MCF 10A (cell line): Measurements from ENCODE around the gene AQP10. TPM values are rescaled to one million over a fixed set of nuclear protein-coding genes. Genes with fewer than 3 reads are reported as not detected.
"Not testable (repeated sequence)": the region's sequence is repeated elsewhere in the genome, so short reads cannot be mapped to it uniquely, and the experiment has no call there.

Experiments
- BruUV-seq: library from RNA; stranded (reverse); fragments of 400-500 nt; replicated peaks from 2 replicates; lab custom pipeline; 2021; lab: Mats Ljungman, UMichigan
- CTCF ChIA-PET: fragments of 300-600 bp; sonication (Branson Sonifier 250); formaldehyde crosslinking; extraction: SDS; loops from one replicate; lab custom pipeline; 2021; ENCODE audit warnings: antibody characterized with exemption, inconsistent platforms; lab: Yijun Ruan, JAX
- POLR2A ChIA-PET: fragments of 300-600, 350-650 bp; sonication (Branson Sonifier 250); formaldehyde crosslinking; extraction: SDS; loops from one replicate; lab custom pipeline; 2020; ENCODE audit warnings: antibody characterized with exemption, inconsistent platforms; lab: Yijun Ruan, JAX
- DNase-seq: peaks from one replicate; pipeline ENCODE4 v3.0.0-alpha.2; 2018; ENCODE audit not compliant: unreplicated experiment
- H3K27ac Mint-ChIP-seq: one replicate; pipeline ENCODE4 v1.8.0; 2022; ENCODE audit warnings: mild to moderate bottlenecking, low read depth, mixed read lengths; ENCODE audit not compliant: unreplicated experiment
- H3K27me3 Mint-ChIP-seq: one replicate; pipeline ENCODE4 v1.8.0; 2022; ENCODE audit warnings: mixed read lengths; ENCODE audit not compliant: insufficient read depth, unreplicated experiment
- H3K36me3 Mint-ChIP-seq: one replicate; pipeline ENCODE4 v1.8.0; 2022; ENCODE audit warnings: mild to moderate bottlenecking, moderate library complexity, mixed read lengths; ENCODE audit not compliant: insufficient read depth, unreplicated experiment
- H3K4me1 Mint-ChIP-seq: one replicate; pipeline ENCODE4 v1.8.0; 2022; ENCODE audit warnings: mixed read lengths; ENCODE audit not compliant: insufficient read depth, unreplicated experiment
- H3K4me3 Mint-ChIP-seq: one replicate; pipeline ENCODE4 v1.8.0; 2022; ENCODE audit warnings: mild to moderate bottlenecking, moderate library complexity, mixed read lengths; ENCODE audit not compliant: unreplicated experiment
- H3K9me3 Mint-ChIP-seq: one replicate; pipeline ENCODE4 v1.8.0; 2022; ENCODE audit warnings: mixed read lengths; ENCODE audit not compliant: unreplicated experiment
- intact Hi-C: fragments of 100-400 bp; cut with micrococcal nuclease; formaldehyde crosslinking; loops from 2 replicates; pipeline ENCODE4 v1.14.1; 2022
- total RNA-seq: library from RNA; stranded (reverse); gene quantifications from 2 replicates; pipeline ENCODE4 v1.2.3, GENCODE V29; 2022
- TF ChIP-seq, protein P1 (sequence below): fragments of 200-600 bp; IDR thresholded peaks from one replicate; pipeline ENCODE4 v1.8.0; 2022; ENCODE audit warnings: antibody characterized with exemption, mild to moderate bottlenecking; ENCODE audit not compliant: unreplicated experiment

Gene AQP10
- total RNA-seq, 1 experiment from 2014 or later, result not detected

DNA sequence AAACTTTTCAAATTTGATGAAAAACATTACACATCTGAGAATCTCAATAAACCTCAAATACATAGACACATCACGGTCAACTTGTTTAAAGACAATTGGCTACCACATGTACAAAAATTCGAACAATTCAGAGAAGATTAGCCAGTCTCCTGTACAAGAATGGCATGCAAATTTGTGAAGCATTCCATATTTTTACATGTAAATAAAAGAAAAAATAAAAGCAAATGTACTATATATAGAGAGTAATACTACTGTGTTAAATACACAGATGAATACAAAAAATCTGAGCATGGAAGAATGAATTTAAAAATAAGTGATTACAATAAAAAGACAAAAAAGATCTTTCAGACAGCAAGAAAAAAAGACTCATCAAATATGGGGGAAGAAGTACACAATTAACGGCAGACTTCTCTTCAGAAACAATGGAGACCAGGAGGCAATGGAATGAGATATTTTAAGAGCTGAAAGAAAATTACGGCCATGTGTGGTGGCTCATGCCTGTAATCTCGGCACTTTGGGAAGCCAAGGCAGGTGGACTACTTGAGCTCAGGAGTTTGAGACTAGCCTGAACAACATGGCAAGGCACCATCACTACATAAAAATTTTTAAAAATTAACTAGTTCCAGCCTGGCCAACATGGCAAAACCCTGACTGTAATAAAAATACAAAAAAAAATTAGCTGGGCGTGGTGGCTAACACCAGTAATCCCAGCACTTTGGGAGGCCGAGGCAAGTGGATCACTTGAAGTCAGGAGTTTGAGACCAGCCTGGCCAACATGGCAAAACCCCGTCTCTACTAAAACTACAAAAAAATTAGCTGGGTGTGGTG lies 25.3 kb upstream of the AQP10 start:
- Mint-ChIP-seq H3K27me3 (peaks cover 16% of the 10 kb centered on the region), H3K4me1 (no peaks in the 10 kb centered on the region), H3K9me3 (peaks cover 15% of the 10 kb centered on the region), H3K27ac (no peak overlapping the region), H3K36me3 (no peaks in the 10 kb centered on the region), H3K4me3 (no peak overlapping the region)
- ChIA-PET CTCF (interaction anchor here (0.6 to 2.2 kb wide), 4 partner anchors 25 to 754 kb away, joined by 3 to 7 read pairs (median 4); no protein-coding TSS in a partner anchor), POLR2A (interaction anchor here (0.6 to 0.8 kb wide), 2 partner anchors 29 to 52 kb away, joined by 3 to 5 read pairs; no protein-coding TSS in a partner anchor)
- DNase-seq, result peak; percentile 15
- intact Hi-C loops, result no loop called here
- TF ChIP-seq, protein P1, sequence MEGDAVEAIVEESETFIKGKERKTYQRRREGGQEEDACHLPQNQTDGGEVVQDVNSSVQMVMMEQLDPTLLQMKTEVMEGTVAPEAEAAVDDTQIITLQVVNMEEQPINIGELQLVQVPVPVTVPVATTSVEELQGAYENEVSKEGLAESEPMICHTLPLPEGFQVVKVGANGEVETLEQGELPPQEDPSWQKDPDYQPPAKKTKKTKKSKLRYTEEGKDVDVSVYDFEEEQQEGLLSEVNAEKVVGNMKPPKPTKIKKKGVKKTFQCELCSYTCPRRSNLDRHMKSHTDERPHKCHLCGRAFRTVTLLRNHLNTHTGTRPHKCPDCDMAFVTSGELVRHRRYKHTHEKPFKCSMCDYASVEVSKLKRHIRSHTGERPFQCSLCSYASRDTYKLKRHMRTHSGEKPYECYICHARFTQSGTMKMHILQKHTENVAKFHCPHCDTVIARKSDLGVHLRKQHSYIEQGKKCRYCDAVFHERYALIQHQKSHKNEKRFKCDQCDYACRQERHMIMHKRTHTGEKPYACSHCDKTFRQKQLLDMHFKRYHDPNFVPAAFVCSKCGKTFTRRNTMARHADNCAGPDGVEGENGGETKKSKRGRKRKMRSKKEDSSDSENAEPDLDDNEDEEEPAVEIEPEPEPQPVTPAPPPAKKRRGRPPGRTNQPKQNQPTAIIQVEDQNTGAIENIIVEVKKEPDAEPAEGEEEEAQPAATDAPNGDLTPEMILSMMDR, result no peak
- BruUV-seq, result no TSS peak

DNA sequence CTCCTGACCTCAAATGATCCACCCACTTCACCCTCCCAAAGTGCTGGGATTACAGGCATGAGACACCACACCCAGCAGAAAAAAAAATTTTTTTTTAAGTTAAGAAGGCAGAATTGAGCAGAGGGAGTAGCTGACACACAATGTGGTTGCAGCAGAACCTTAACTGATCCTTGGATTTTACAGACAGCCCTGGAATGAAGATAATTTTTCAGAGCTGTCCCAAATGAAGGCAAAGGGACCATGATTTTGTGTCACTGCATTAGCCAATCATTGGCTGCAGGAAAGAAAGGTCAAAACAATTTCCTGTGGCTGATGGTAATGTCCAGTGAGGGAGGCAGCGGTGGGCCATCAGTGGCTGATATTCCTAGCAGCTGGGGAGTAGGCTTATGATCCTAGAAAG lies 19.3 kb upstream of the AQP10 start:
- CTCF ChIA-PET, result interaction anchor here (0.8 to 1.5 kb wide), 2 partner anchors 23 to 33 kb away, joined by 4 to 6 read pairs; partner anchors contain the start of gene ATP8B2
- Mint-ChIP-seq H3K27ac (no peak overlapping the region), H3K4me3 (no peak overlapping the region), H3K36me3 (no peaks in the 10 kb centered on the region), H3K4me1 (no peaks in the 10 kb centered on the region), H3K27me3 (no peaks in the 10 kb centered on the region), H3K9me3 (no peaks in the 10 kb centered on the region)
- intact Hi-C loops, result no loop called here
- no peak for DNase-seq
- POLR2A ChIA-PET, result no interaction called here
- TF ChIP-seq, protein P1, result no peak
- BruUV-seq, result no TSS peak

DNA sequence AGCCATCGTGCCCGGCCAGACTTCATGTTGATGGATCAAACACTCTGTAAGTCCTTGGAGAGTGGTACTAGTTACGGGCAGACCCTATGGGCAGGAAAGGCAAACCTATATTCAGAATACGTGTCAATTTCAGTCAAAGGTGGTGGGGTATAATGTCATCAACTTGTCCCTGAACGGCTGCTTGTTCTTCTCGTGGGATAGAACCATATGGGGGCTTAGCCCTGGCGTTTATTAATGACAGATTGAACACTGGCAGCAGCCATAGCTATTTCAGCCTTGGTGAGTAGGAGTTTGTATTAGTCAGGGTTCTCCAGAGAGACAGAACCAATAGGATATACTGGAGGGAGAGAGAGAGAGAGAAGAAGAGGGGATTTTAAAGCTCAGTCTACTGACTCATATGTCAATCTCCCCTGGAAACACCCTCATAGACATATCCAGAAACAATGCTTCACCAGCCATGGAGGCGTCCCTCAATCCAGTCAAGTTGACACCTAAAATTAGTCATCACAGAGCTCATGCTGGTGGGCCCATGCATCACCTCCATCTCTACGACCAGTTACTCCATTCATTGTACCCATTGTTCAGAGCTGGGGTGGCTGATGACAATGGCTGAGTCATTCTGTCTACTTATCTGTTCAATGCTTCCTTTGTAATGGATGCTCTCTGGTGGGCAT lies 16.1 kb upstream of the AQP10 start:
- Mint-ChIP-seq H3K27ac (no peak overlapping the region), H3K36me3 (no peaks in the 10 kb centered on the region), H3K9me3 (no peaks in the 10 kb centered on the region), H3K4me3 (no peak overlapping the region), H3K27me3 (no peaks in the 10 kb centered on the region), H3K4me1 (no peaks in the 10 kb centered on the region)
- ChIA-PET CTCF (interaction anchor here (0.6 to 2.4 kb wide), 5 partner anchors 19 to 327 kb away, joined by 3 to 13 read pairs (median 4); no protein-coding TSS in a partner anchor), POLR2A (interaction anchor here (0.6 kb wide), 1 partner anchor 155 kb away, joined by 3 read pairs; no protein-coding TSS in a partner anchor)
- TF ChIP-seq, protein P1, result no peak
- no peak for DNase-seq
- intact Hi-C loops, result no loop called here
- no TSS peak for BruUV-seq

DNA sequence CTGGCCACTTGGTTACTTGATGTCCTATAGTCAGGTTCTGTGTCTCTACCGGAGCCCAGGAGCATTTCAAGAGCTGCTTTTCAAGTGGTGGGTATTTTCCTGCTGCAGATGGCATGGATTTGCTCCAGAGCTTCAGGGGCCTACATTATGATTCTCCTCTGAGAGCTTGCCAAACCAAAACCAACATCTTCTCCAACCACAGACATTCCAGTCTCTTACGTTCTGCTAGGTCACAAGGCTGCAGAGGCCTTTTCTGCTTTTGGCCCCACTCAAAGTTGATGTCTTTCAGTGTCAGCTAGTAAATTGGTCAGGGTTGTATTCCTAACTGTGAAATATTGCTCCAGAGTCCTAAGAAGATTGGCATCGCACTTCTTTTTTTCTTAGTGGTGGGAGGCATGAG lies 14.7 kb upstream of the AQP10 start:
- Mint-ChIP-seq H3K27ac (no peak overlapping the region), H3K36me3 (no peaks in the 10 kb centered on the region), H3K9me3 (no peaks in the 10 kb centered on the region), H3K4me3 (no peak overlapping the region), H3K4me1 (no peaks in the 10 kb centered on the region), H3K27me3 (no peaks in the 10 kb centered on the region)
- TF ChIP-seq, protein P1, result no peak
- BruUV-seq, result no TSS peak
- no peak for DNase-seq
- POLR2A ChIA-PET, result interaction anchor here (1.0 to 1.3 kb wide), 2 partner anchors 9 to 34 kb away, joined by 4 read pairs; partner anchors contain the start of gene HAX1
- intact Hi-C loops, result no loop called here
- CTCF ChIA-PET, result interaction anchor here (0.6 to 2.4 kb wide), 6 partner anchors 17 to 110 kb away, joined by 3 to 13 read pairs (median 4); no protein-coding TSS in a partner anchor

DNA sequence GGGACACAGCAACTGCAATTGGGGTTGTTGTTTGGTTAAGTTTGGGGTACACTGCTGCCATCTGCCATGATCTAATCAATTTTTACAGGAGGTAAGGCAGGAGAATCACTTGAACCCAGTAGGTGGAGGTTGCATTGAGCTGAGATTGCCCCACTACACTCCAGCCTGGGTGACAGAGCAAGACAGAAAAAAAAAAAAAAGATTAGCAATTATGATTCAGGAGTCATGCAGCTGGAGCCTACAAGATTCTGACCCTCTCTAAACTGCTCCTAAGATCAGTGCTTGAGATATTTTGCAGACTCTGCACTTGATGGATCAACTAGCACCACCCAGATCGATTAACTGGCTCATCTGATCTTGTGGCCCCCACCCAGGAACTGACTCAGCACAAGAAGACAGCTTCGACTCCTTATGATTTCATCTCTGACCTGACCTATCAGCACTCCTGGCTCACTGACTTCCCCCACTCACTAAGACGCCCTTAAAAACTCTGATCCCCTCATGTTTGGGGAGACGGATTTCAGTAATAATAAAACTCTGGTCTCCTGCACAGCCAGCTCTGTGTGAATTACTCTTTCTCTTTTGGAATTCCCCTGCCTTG lies 13.1 kb upstream of the AQP10 start:
- H3K27ac Mint-ChIP-seq, intact Hi-C loops, H3K27me3 Mint-ChIP-seq, H3K36me3 Mint-ChIP-seq, H3K4me3 Mint-ChIP-seq, BruUV-seq, DNase-seq, H3K4me1 Mint-ChIP-seq, H3K9me3 Mint-ChIP-seq: not testable (repeated sequence)
- ChIA-PET POLR2A (interaction anchor here (0.6 kb wide), 1 partner anchor 176 kb away, joined by 3 read pairs; no protein-coding TSS in a partner anchor), CTCF (interaction anchor here (0.8 to 1.4 kb wide), 2 partner anchors 16 to 234 kb away, joined by 3 read pairs; no protein-coding TSS in a partner anchor)
